NCI-H524 (cell line): ENCODE measurements around the gene MMD2.
"Not testable (repeated sequence)": the region's sequence is repeated elsewhere in the genome, so short reads cannot be mapped to it uniquely, and the experiment has no call there.

Source experiments
- DNase-seq, 2 experiments: peaks; one replicate each; lab custom pipeline; 2025; lab: John Stamatoyannopoulos, UW

Gene MMD2, protein sequence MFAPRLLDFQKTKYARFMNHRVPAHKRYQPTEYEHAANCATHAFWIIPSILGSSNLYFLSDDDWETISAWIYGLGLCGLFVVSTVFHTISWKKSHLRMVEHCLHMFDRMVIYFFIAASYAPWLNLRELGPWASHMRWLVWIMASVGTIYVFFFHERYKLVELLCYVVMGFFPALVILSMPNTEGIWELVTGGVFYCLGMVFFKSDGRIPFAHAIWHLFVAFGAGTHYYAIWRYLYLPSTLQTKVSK

GRCh38 chr7:4958477-4959301 is at the start of gene MMD2:
TSS of gene MMD2 (minus strand) at chr7:4959187. CDS start at chr7:4959017, 170 bp downstream.
- peak; percentile 43 to 54 for DNase-seq

DNA sequence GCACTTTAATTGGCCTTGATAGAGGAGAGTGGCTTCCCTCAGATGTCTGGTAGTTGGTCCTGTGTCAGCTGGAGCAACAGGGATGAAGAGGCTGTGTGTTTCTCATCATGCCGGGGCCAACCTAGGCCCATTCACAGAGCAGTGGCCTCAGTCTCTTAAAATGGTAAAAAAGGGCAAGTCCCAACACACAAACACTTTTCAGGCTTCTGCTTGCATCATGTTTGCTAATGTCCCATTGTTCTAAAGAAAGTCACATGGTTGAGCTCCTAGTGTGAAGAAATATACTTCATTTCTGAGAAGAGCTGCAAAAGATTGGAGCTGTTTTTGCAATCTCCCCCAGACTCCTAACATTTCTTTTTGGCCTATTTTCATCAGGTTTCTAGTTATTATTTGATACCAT is 46.1 kb upstream of the MMD2 start:
- no peak for DNase-seq

GRCh38 chr7:5001911-5002310 is 42.9 kb upstream of the MMD2 start:
- no peak for DNase-seq

DNA sequence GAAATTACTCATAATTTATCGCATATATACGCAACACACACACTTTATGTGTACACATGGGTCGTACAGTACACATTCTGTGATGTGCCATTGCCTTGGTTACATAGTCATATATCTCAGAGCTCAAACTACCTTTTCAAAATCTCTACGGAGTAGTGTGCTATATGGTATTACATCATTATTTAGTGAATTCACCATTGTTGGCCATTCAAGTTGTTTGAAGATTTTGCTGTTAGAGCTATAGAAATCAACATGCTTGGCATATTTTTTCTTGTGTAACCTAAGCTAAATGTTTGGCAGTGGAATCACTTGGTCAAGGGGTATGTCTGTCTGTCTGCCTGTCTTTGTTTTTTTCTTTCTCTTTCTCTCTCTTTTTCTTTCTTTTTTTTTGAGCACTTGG is 42.0 kb upstream of the MMD2 start:
- DNase-seq = no peak

- DNase-seq = no peak
These were observed 40.5 kb upstream of the MMD2 start for GRCh38 chr7:4999369-4999950.

DNA sequence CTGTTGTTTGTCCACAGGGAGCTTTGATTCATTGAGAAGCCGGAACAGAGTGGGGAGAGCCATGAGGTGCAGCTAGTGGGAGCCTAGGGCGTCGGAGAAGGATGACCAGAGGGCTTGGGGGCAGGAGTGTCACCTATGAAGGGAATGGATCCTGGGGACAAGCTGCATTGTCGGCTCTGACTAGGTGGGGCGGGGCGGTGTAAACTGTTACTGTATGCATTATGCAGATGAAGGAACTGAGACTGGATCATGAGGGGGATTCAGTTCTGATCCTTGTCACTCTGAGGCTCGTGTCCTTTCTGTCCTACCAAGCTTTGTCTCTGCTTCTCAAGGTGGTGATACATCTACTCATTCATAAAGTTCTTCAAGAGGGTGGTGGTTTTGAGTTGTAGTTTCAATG is 39.9 kb upstream of the MMD2 start:
- DNase-seq = no peak

DNA sequence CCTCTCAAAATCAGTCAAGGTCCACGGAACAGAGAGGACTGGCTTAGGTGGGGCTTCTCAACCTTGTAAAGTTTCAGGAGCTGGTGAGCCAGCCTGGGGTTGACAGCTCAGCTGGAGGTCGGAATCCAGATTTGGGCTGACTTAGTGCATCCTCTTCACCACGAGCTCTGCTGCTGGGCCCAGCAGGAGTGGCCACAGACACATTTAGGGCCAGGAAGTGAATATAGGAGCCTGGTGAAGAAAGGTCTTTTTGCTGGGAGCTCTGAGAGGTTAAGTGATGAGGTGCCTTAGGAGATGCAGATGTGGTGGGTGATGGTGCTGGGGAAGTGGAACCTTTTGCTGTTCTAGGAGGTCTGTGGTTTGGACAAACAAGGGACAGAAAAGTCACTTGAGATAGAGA is 39.3 kb upstream of the MMD2 start:
- DNase-seq = no peak

GRCh38 chr7:4996696-4997222 is 37.8 kb upstream of the MMD2 start:
- DNase-seq = no peak

GRCh38 chr7:4995429-4995969 is 36.5 kb upstream of the MMD2 start:
- DNase-seq = no peak

- no peak for DNase-seq
These were observed 34.5 kb upstream of the MMD2 start for GRCh38 chr7:4993471-4993870.

GRCh38 chr7:4982741-4983140 is 23.8 kb upstream of the MMD2 start:
- not testable (repeated sequence) for DNase-seq

DNA sequence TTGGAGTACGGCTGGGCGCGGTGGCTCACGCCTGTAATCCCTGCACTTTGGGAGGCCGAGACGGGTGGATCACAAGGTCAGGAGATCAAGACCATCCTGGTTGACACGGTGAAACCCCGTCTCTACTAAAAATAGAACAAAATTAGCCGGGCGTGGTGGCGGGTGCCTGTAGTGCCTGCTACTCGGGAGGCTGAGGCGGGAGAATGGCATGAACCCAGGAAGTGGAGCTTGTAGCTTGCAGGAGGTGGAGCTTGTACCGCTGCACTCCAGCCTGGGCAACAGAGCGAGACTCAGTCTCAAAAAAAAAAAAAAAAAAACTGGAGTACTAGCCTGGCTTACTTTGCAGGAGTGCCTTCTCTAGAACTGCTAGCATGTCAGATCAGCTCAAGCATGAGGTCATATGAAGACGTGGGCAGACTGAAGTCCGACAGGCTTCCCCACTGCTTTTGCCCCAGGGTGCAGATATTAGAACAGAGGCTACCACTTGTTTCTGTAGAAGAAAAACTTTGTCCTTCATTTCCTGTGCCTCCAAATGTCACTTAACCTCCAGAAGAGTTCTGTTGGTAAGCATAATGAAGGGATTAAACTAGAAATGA is 22.4 kb upstream of the MMD2 start:
- not testable (repeated sequence) for DNase-seq

DNA sequence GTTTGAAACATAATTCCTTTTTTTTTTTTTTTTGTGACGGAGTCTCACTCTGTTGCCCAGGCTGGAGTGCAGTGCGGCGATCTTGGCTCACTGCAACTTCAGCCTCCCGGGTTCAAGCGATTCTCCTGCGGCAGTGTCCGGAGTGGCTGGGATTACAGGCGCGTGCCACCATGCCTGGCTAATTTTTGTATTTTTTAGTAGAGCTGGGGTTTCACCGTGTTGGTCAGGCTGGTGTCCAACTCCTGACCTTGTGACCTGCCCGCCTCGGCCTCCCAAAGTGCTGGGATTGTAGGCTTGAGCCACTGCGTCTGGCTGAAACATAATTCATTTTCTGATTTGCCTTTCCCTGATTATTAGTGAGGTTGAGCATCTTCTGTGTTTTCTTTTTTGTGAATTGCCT is 16.6 kb upstream of the MMD2 start:
- DNase-seq = not testable (repeated sequence)

DNA sequence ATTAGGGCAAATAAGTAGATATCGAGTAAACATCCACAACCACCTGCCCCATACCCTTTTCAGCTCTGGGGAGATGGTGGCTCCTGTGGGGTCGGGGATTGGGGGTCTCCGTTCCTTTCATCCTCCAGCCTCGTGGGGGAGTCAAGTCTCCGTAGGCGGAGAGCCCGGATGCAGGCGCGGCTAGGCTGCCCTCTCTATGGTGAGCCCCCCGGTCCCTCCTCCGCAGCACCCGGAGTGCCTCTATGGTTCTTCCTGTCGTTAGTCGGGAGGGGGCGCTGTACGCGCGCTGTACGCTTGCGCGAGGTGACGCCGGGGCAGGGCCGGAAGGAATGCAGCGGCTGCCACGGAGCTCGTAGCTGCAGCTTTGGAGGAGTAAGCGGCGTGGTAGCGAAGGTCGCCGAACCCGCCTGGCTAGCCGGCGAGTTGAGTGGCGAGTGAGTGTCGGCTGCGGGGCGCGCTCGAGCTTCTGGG is 14.8 kb upstream of the MMD2 start:
- DNase-seq = peak; percentile 85 to 92

DNA sequence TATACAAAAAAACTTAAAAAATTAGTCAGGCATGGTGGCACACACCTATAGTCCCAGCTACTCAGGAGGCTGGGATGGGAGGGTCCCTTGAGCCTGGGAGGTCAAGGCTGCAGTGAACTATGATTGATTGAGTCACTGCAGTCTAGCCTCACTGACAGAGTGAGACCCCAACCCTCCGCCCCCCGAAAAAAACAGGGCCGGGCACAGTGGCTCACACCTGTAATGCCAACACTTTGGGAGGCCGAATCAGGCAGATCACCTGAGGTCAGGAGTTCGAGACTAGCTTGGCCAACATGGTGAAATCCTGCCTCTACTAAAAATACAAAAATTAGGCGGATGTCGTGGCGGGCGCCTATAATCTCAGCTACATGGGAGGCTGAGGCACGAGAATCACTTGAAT is 13.5 kb upstream of the MMD2 start:
- not testable (repeated sequence) for DNase-seq

GRCh38 chr7:4965295-4966022 is 6.5 kb upstream of the MMD2 start:
- DNase-seq = no peak

DNA sequence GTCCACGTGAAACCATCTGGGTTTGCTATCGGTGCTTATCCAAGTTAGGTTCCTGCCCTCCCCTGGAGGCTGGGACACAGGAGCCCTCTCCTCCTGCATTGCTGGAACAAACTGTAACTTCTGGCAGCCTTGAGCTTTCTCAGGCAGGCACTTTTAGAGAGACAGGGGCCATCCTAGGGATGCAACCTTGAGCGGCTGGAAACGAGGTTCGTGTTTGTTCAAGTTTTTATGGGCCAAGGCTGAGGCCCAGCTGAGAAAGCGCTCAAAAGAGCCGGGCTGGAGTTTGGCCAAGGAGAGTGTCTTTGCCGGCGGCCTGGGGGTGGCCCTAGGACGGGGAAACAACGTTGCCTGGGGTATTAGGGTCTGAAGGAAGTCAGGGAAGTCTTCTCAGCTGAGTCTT is 5.5 kb upstream of the MMD2 start:
- no peak for DNase-seq

- peak; percentile 44 to 78 for DNase-seq
These were observed 4.1 kb upstream of the MMD2 start for GRCh38 chr7:4962872-4963775.

DNA sequence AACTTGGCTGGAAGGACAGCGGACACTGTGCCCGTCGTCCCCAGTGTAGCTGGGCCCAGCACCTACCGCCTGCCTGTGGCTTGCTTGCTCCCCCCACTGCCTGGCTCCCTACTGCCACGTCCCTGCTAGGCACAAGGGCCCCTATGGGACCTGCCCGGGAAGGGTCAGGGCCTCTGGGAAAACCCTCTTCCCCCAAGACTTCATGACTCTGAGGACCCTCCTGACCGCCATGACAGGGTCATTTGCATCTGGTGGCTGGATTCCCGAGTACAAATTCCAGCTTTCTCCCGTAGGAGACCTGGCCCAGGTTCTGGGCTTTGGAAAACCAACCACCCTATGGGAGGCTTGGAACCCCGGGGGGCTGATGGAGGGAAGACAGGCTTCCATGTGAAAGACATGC is 1.4 kb upstream of the MMD2 start:
- no peak for DNase-seq

GRCh38 chr7:4959893-4960292 is 906 bp upstream of the MMD2 start:
- DNase-seq = no peak
